OCI-LY7 (cell line): ENCODE measurements around the gene SNRNP48. TPM values are rescaled to one million over a fixed set of nuclear protein-coding genes. Genes with fewer than 3 reads are reported as not detected.

Source experiments
- BruUV-seq: library from RNA; stranded (reverse); fragments of 400-500 nt; replicated peaks from 2 replicates; lab custom pipeline; 2021; lab: Mats Ljungman, UMichigan
- CTCF ChIA-PET: fragments of 300-600 bp; sonication (Branson Sonifier 250); formaldehyde crosslinking; loops from one replicate; lab custom pipeline; 2022; ENCODE audit warnings: antibody characterized with exemption; ENCODE audit not compliant: unreplicated experiment; lab: Charles Lee
- POLR2A ChIA-PET: fragments of 300-600 bp; sonication (Branson Sonifier 250); formaldehyde crosslinking; loops from one replicate; lab custom pipeline; 2022; ENCODE audit warnings: antibody characterized with exemption; lab: Charles Lee
- DNase-seq: peaks from one replicate; pipeline ENCODE4 v3.0.0-alpha.2; 2015; ENCODE audit warnings: low spot score
- H2AFZ ChIP-seq: fragments of 200-600 bp; sonication (generic), shearing (Covaris generic); 2 replicates; pipeline ENCODE4 v1.6.1; 2014; ENCODE audit warnings: mild to moderate bottlenecking, antibody characterized with exemption, low read length, moderate library complexity
- H3K27ac ChIP-seq: fragments of 200-600 bp; sonication (generic); 2 replicates; pipeline ENCODE4 v1.5.1; 2014; ENCODE audit warnings: mixed run types, low read depth, mild to moderate bottlenecking, moderate library complexity, low read length, inconsistent platforms; ENCODE audit not compliant: poor library complexity, severe bottlenecking
- H3K36me3 ChIP-seq: fragments of 200-600 bp; sonication (generic); 2 replicates; pipeline ENCODE4 v1.6.1; 2014; ENCODE audit warnings: mild to moderate bottlenecking, antibody characterized with exemption, low read length, moderate library complexity, mixed read lengths; ENCODE audit not compliant: insufficient read depth
- H3K4me1 ChIP-seq: fragments of 200-600 bp; sonication (generic); 2 replicates; pipeline ENCODE4 v1.5.1; 2014; ENCODE audit warnings: mild to moderate bottlenecking, low read length; ENCODE audit not compliant: insufficient read depth, poor library complexity, severe bottlenecking
- H3K4me2 ChIP-seq: fragments of 200-600 bp; sonication (generic); 2 replicates; pipeline ENCODE4 v1.6.1; 2014; ENCODE audit warnings: mild to moderate bottlenecking, low read length
- H3K4me3 ChIP-seq: fragments of 200-600 bp; sonication (generic); 2 replicates; pipeline ENCODE4 v1.5.1; 2014; ENCODE audit warnings: mild to moderate bottlenecking, low read depth, low read length; ENCODE audit not compliant: poor library complexity, severe bottlenecking
- H3K79me2 ChIP-seq: fragments of 200-600 bp; sonication (generic); 2 replicates; pipeline ENCODE4 v1.6.1; 2016; ENCODE audit warnings: low read depth, mild to moderate bottlenecking, low read length, moderate library complexity, mixed read lengths; ENCODE audit not compliant: insufficient read depth
- H3K9me2 ChIP-seq: fragments of 200-600 bp; sonication (generic); 2 replicates; pipeline ENCODE4 v1.6.1; 2016; ENCODE audit warnings: mild to moderate bottlenecking, low read length, mixed read lengths; ENCODE audit not compliant: insufficient read depth
- H3K9me3 ChIP-seq: fragments of 200-600 bp; sonication (generic); 2 replicates; pipeline ENCODE4 v1.6.1; 2014; ENCODE audit warnings: mild to moderate bottlenecking, mixed run types, low read length, mixed read lengths
- H4K20me1 ChIP-seq: fragments of 200-600 bp; sonication (generic); 2 replicates; pipeline ENCODE4 v1.6.1; 2014; ENCODE audit warnings: mild to moderate bottlenecking, antibody characterized with exemption, low read length, moderate library complexity, mixed read lengths; ENCODE audit not compliant: insufficient read depth
- EZH2phosphoT487 ChIP-seq: fragments of 200-600 bp; sonication (generic); IDR thresholded peaks from 2 replicates; pipeline ENCODE4 v1.6.1; 2018; ENCODE audit warnings: low read depth, borderline replicate concordance, mild to moderate bottlenecking, mixed run types, antibody characterized with exemption, low read length, moderate library complexity, mixed read lengths
- intact Hi-C: fragments of 100-400 bp; cut with micrococcal nuclease; formaldehyde crosslinking; loops from one replicate; pipeline ENCODE4 v1.10.0; 2022; ENCODE audit not compliant: unreplicated experiment
- total RNA-seq, 2 experiments: library from RNA; depleted of rRNA in 1 of 2; stranded (reverse); fragments of >200 nt in 1 of 2; shearing (Covaris generic) in 1 of 2; gene quantifications; 2 replicates each; pipeline ENCODE4 v1.2.3, GENCODE V29; 2014 to 2022
- TF ChIP-seq, protein P1 (sequence below): fragments of 200-600 bp; sonication (generic); conservative IDR thresholded peaks from 2 replicates; pipeline ENCODE4 v1.5.1; 2014; ENCODE audit warnings: mild to moderate bottlenecking, antibody characterized with exemption, low read length, moderate library complexity, mixed read lengths

Gene SNRNP48
- total RNA-seq, 2 experiments from 2014 or later, result 24.1 to 30.2 TPM

DNA sequence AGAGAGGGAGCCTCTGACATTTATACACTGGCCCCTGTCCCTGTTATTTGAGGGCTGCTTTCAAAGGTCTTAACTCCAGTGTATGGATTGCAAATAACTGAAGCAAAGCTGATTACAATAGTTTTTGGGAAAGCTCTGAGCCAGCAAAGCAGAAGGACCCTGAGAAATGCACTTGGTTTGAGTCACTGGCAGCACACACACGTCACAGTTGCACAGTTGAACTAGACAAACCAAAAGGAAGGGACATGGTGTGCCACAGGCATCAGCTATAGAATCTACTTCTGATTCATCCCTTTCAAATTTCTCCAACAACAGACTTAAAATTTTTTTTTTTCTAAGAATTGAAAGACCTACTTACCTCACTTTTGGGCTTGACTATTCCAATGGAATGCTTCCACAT is 56.4 kb downstream of the SNRNP48 start:
- ChIA-PET POLR2A (interaction anchor here (0.6 to 0.7 kb wide), 2 partner anchors 8 to 72 kb away, joined by 3 to 4 read pairs; no protein-coding TSS in a partner anchor), CTCF (no interaction called here)
- Histone ChIP-seq H3K4me1 (no peaks in the 10 kb centered on the region), H3K27ac (no peak overlapping the region), H3K4me3 (no peak overlapping the region), H3K9me3 (no peaks in the 10 kb centered on the region), H2AFZ (no peak overlapping the region), H3K79me2 (no peaks in the 10 kb centered on the region), H4K20me1 (no peaks in the 10 kb centered on the region), H3K4me2 (no peak overlapping the region), H3K9me2 (no peaks in the 10 kb centered on the region), H3K36me3 (no peaks in the 10 kb centered on the region)
- TF ChIP-seq, protein P1, sequence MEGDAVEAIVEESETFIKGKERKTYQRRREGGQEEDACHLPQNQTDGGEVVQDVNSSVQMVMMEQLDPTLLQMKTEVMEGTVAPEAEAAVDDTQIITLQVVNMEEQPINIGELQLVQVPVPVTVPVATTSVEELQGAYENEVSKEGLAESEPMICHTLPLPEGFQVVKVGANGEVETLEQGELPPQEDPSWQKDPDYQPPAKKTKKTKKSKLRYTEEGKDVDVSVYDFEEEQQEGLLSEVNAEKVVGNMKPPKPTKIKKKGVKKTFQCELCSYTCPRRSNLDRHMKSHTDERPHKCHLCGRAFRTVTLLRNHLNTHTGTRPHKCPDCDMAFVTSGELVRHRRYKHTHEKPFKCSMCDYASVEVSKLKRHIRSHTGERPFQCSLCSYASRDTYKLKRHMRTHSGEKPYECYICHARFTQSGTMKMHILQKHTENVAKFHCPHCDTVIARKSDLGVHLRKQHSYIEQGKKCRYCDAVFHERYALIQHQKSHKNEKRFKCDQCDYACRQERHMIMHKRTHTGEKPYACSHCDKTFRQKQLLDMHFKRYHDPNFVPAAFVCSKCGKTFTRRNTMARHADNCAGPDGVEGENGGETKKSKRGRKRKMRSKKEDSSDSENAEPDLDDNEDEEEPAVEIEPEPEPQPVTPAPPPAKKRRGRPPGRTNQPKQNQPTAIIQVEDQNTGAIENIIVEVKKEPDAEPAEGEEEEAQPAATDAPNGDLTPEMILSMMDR, result no peak
- TF ChIP-seq EZH2phosphoT487, result no peak
- DNase-seq, result no peak
- BruUV-seq, result no TSS peak
- intact Hi-C loops, result no loop called here

DNA sequence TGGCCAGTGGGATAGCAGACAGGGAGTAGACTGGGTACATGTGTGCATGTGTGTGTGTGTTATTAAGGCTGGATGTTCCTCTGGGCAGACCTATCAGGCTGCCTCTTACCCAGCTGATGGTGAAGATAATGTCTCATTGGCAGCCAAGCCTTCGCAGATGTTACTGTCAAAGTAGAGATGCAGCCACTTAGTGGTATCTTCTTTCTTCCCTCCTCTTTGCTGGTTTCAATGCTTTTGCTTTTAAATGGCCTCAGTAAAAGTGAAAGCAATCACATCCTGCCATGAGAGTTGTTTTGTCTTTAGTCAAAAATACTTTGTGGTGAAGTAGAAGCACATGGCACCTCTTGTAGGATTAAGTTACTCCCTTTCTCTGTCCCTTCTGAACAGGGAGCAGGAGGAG is 57.5 kb downstream of the SNRNP48 start:
- no peak overlapping the region for H3K4me3 ChIP-seq
- no peaks in the 10 kb centered on the region for H3K4me1 ChIP-seq
- H3K27ac ChIP-seq, result no peak overlapping the region
- DNase-seq, result no peak
- POLR2A ChIA-PET, result no interaction called here
- H3K4me2 ChIP-seq, result no peak overlapping the region
- H3K36me3 ChIP-seq, result no peaks in the 10 kb centered on the region
- H4K20me1 ChIP-seq, result no peaks in the 10 kb centered on the region
- H3K79me2 ChIP-seq, result no peaks in the 10 kb centered on the region
- CTCF ChIA-PET, result no interaction called here
- H2AFZ ChIP-seq, result no peak overlapping the region
- intact Hi-C loops, result no loop called here
- BruUV-seq, result no TSS peak
- no peak for TF ChIP-seq EZH2phosphoT487
- TF ChIP-seq, protein P1, result no peak
- no peaks in the 10 kb centered on the region for H3K9me2 ChIP-seq
- H3K9me3 ChIP-seq, result no peaks in the 10 kb centered on the region

DNA sequence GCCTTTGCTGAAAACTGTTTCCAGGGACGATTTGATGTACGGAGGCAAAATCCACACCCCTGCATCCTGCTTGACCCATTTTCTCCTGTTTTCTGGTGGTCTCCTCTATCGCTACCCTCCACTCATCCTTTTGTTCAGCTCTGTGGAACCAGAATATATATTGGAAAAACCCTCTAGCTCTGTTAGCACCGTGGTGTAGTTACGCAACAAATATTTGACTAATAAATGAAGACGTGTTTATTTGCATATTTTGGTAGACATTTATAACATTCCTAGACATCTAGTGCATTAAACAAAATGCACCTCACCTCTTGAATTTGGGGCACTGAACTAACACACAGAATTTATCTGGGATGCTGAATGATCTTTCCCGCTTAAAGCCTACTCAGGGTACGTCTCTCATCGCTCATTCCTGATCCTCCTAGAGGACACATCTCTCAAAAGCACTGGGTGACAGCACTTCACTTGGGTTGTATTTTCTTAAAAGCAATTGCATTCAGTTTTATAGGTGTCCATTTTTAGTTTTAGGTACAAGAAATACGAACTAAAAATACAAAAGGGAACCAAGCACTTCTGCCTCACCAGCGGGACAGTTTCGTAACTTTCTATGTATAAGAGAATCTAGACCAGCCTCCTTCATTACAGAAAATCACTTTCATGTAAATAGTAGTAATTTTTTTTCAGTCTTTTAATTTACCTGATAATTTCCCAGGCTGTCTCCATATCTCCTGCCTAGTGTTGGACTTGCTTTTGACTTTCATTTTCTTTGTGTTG is 59.2 kb downstream of the SNRNP48 start:
- no peaks in the 10 kb centered on the region for H3K79me2 ChIP-seq
- DNase-seq, result no peak
- no peaks in the 10 kb centered on the region for H3K36me3 ChIP-seq
- H3K9me3 ChIP-seq, result no peaks in the 10 kb centered on the region
- intact Hi-C loops, result no loop called here
- no peaks in the 10 kb centered on the region for H4K20me1 ChIP-seq
- H3K4me1 ChIP-seq, result no peaks in the 10 kb centered on the region
- BruUV-seq, result no TSS peak
- ChIA-PET CTCF (no interaction called here), POLR2A (no interaction called here)
- no peaks in the 10 kb centered on the region for H3K9me2 ChIP-seq
- no peak overlapping the region for H3K27ac ChIP-seq
- no peak overlapping the region for H3K4me3 ChIP-seq
- H2AFZ ChIP-seq, result no peak overlapping the region
- no peak overlapping the region for H3K4me2 ChIP-seq
- TF ChIP-seq, protein P1, result no peak
- no peak for TF ChIP-seq EZH2phosphoT487
